IMR-90 (cell line): ENCODE results near the gene RNF166. TPM values are rescaled to one million over a fixed set of nuclear protein-coding genes. Genes with fewer than 3 reads are reported as not detected.

ENCODE experiments used
- ATAC-seq: fragments of 200-7000 bp; cut with Tn5 transposase; 2 replicates; pipeline ENCODE4 v1.9.1; 2020; ENCODE audit warnings: low read depth, mild to moderate bottlenecking, moderate library complexity
- BruUV-seq: library from RNA; stranded (reverse); fragments of 400-500 nt; replicated peaks from 2 replicates; lab custom pipeline; 2021; lab: Mats Ljungman, UMichigan
- CTCF ChIA-PET: fragments of 300-600 bp; formaldehyde crosslinking; extraction: SDS; loops from one replicate; lab custom pipeline; 2021; ENCODE audit warnings: antibody characterized with exemption; lab: Yijun Ruan, JAX
- POLR2A ChIA-PET: fragments of 300-600 bp; sonication (Branson Sonifier 250); formaldehyde crosslinking; loops from one replicate; lab custom pipeline; 2022; ENCODE audit warnings: antibody characterized with exemption; ENCODE audit not compliant: unreplicated experiment; lab: Charles Lee
- DNase-seq: peaks from one replicate; pipeline ENCODE4 v3.0.0; 2013
- H2AFZ ChIP-seq: replicated peaks from 2 replicates; pipeline ENCODE3; 2013; ENCODE audit warnings: low read length, mild to moderate bottlenecking; ENCODE audit not compliant: poor library complexity
- H2AK5ac ChIP-seq: 2 replicates; pipeline ENCODE4 v1.6.1; 2013; ENCODE audit warnings: low read depth, low read length, inconsistent platforms
- H2AK9ac ChIP-seq: replicated peaks from 2 replicates; pipeline ENCODE3; 2013; ENCODE audit warnings: mild to moderate bottlenecking, low read depth, low read length, moderate library complexity; ENCODE audit not compliant: poor library complexity
- H2BK120ac ChIP-seq: 2 replicates; pipeline ENCODE4 v1.6.1; 2013; ENCODE audit warnings: low read depth, low read length, inconsistent platforms
- H2BK15ac ChIP-seq: 3 replicates; pipeline ENCODE4 v1.6.1; 2013; ENCODE audit warnings: low read depth, low read length, inconsistent platforms
- H2BK20ac ChIP-seq: 2 replicates; pipeline ENCODE4 v1.6.1; 2013; ENCODE audit warnings: low read depth, mild to moderate bottlenecking, inconsistent platforms, low read length, moderate library complexity
- H2BK5ac ChIP-seq: 2 replicates; pipeline ENCODE4 v1.6.1; 2013; ENCODE audit warnings: mild to moderate bottlenecking, low read depth, low read length, inconsistent platforms; ENCODE audit not compliant: poor library complexity, severe bottlenecking
- H3K14ac ChIP-seq: replicated peaks from 2 replicates; pipeline ENCODE4 v1.6.1; 2013; ENCODE audit warnings: low read depth, low read length, inconsistent platforms
- H3K18ac ChIP-seq: 2 replicates; pipeline ENCODE4 v1.6.1; 2013; ENCODE audit warnings: low read depth, low read length, control low read depth
- H3K23ac ChIP-seq: 2 replicates; pipeline ENCODE4 v1.6.1; 2013; ENCODE audit warnings: low read depth, low read length, inconsistent platforms
- H3K27ac ChIP-seq: 2 replicates; pipeline ENCODE4 v1.5.1; 2013; ENCODE audit warnings: mild to moderate bottlenecking, control low read depth, low read length; ENCODE audit not compliant: insufficient read depth
- H3K27me3 ChIP-seq: 2 replicates; pipeline ENCODE4 v1.6.1; 2013; ENCODE audit warnings: low read length; ENCODE audit not compliant: control insufficient read depth, insufficient read depth
- H3K36me3 ChIP-seq: 2 replicates; pipeline ENCODE4 v1.6.1; 2013; ENCODE audit warnings: low read length, mixed read lengths; ENCODE audit not compliant: control insufficient read depth, insufficient read depth
- H3K4ac ChIP-seq: 2 replicates; pipeline ENCODE4 v1.6.1; 2013; ENCODE audit warnings: low read depth, low read length, inconsistent platforms
- H3K4me1 ChIP-seq: 2 replicates; pipeline ENCODE4 v1.6.1; 2013; ENCODE audit warnings: low read length, mixed read lengths; ENCODE audit not compliant: control insufficient read depth, insufficient read depth
- H3K4me2 ChIP-seq: 2 replicates; pipeline ENCODE4 v1.6.1; 2013; ENCODE audit warnings: low read depth, mild to moderate bottlenecking, control low read depth, low read length, moderate library complexity
- H3K4me3 ChIP-seq: 2 replicates; pipeline ENCODE4 v1.5.1; 2013; ENCODE audit warnings: low read depth, mild to moderate bottlenecking, control low read depth, low read length, moderate library complexity; ENCODE audit not compliant: insufficient read depth
- H3K56ac ChIP-seq: 2 replicates; pipeline ENCODE4 v1.6.1; 2013; ENCODE audit warnings: low read length, inconsistent platforms; ENCODE audit not compliant: insufficient read depth; ENCODE audit errors: extremely low read depth
- H3K79me1 ChIP-seq, 2 experiments: 2 replicates each; pipeline ENCODE4 v1.6.1; 2013; ENCODE audit warnings: low read length in 2 of 2, inconsistent platforms in 1 of 2, low read depth in 1 of 2
- H3K9ac ChIP-seq: 2 replicates; pipeline ENCODE4 v1.6.1; 2013; ENCODE audit warnings: low read depth, low read length, control low read depth
- H3K9me1 ChIP-seq: 2 replicates; pipeline ENCODE4 v1.6.1; 2013; ENCODE audit warnings: low read length, inconsistent platforms; ENCODE audit not compliant: insufficient read depth
- H3K9me3 ChIP-seq: 2 replicates; pipeline ENCODE4 v1.6.1; 2013; ENCODE audit warnings: low read length; ENCODE audit not compliant: control insufficient read depth, insufficient read depth
- H4K20me1 ChIP-seq: 2 replicates; pipeline ENCODE4 v1.6.1; 2013; ENCODE audit warnings: low read length, inconsistent platforms; ENCODE audit not compliant: insufficient read depth
- H4K5ac ChIP-seq: 2 replicates; pipeline ENCODE4 v1.6.1; 2013; ENCODE audit warnings: mild to moderate bottlenecking, low read depth, low read length, control low read depth
- H4K8ac ChIP-seq, 2 experiments: 2 replicates each; pipeline ENCODE4 v1.6.1; 2013; ENCODE audit warnings: low read depth in 2 of 2, low read length in 2 of 2, control low read depth in 1 of 2, inconsistent platforms in 1 of 2
- H4K91ac ChIP-seq: 2 replicates; pipeline ENCODE4 v1.6.1; 2013; ENCODE audit warnings: low read depth, low read length, inconsistent platforms; ENCODE audit not compliant: insufficient read depth
- BHLHE40 ChIP-seq: fragments of 150-350 bp; IDR thresholded peaks from 2 replicates; pipeline ENCODE4 v1.6.1; 2016; ENCODE audit warnings: mild to moderate bottlenecking, low read depth, low read length
- CEBPB ChIP-seq: IDR thresholded peaks from 2 replicates; pipeline ENCODE4 v1.6.1; 2012; ENCODE audit warnings: low read depth, low read length, improper control_type of control experiment
- CHD1 ChIP-seq: IDR thresholded peaks from 2 replicates; pipeline ENCODE4 v1.6.1; 2012; ENCODE audit warnings: low read depth, low read length, improper control_type of control experiment
- FOS ChIP-seq: fragments of 150-350 bp; IDR thresholded peaks from 2 replicates; pipeline ENCODE4 v1.6.1; 2016; ENCODE audit warnings: low read depth, low read length
- MAFK ChIP-seq: IDR thresholded peaks from 2 replicates; pipeline ENCODE4 v1.6.1; 2012; ENCODE audit warnings: low read depth, low read length, improper control_type of control experiment
- MAZ ChIP-seq: IDR thresholded peaks from 2 replicates; pipeline ENCODE4 v1.6.1; 2012; ENCODE audit warnings: low read depth, mild to moderate bottlenecking, low read length, improper control_type of control experiment, moderate library complexity, borderline replicate concordance
- MXI1 ChIP-seq: IDR thresholded peaks from 2 replicates; pipeline ENCODE4 v1.6.1; 2012; ENCODE audit warnings: low read depth, mild to moderate bottlenecking, low read length, moderate library complexity, borderline replicate concordance
- NFE2L2 ChIP-seq: fragments of 150-350 bp; IDR thresholded peaks from 2 replicates; pipeline ENCODE4 v1.6.1; 2016; ENCODE audit warnings: low read depth, mild to moderate bottlenecking, low read length
- POLR2A ChIP-seq: IDR thresholded peaks from 2 replicates; pipeline ENCODE4 v1.6.1; 2012; ENCODE audit warnings: mild to moderate bottlenecking, low read depth, low read length
- RAD21 ChIP-seq: IDR thresholded peaks from 2 replicates; pipeline ENCODE4 v1.6.1; 2012; ENCODE audit warnings: low read length, improper control_type of control experiment
- RCOR1 ChIP-seq: IDR thresholded peaks from 2 replicates; pipeline ENCODE4 v1.6.1; 2012; ENCODE audit warnings: mild to moderate bottlenecking, low read length, improper control_type of control experiment; ENCODE audit not compliant: insufficient replicate concordance
- RFX5 ChIP-seq: IDR thresholded peaks from 2 replicates; pipeline ENCODE4 v1.8.0; 2012; ENCODE audit warnings: low read depth, mild to moderate bottlenecking, low read length, moderate library complexity
- SMC3 ChIP-seq: fragments of 150-350 bp; IDR thresholded peaks from 2 replicates; pipeline ENCODE4 v1.6.1; 2016; ENCODE audit warnings: low read depth, mild to moderate bottlenecking, antibody characterized with exemption, low read length, moderate library complexity
- WGBS, 2 experiments: methylation state at CpG; one replicate each; pipeline versions ENCODE4 v1.1.5 to v1.1.7; 2013; ENCODE audit warnings: missing lambda C conversion rate in 2 of 2; ENCODE audit not compliant: insufficient read length in 1 of 2; ENCODE audit errors: extremely low coverage in 2 of 2; 5-methylcytosine and 5-hydroxymethylcytosine counted together
- dilution Hi-C: fragments of 300-500 bp; cut with HindIII; formaldehyde crosslinking; loops from one replicate; pipeline ENCODE4 v1.14.3; 2018; ENCODE audit warnings: low sequenced_read_pairs; ENCODE audit not compliant: unreplicated experiment
- in situ Hi-C: fragments of 300-500 bp; cut with MboI; formaldehyde crosslinking; loops from 3 replicates; pipeline ENCODE4 v1.14.3; 2019; ENCODE audit warnings: low sequenced_read_pairs, inconsistent platforms, mixed read lengths
- intact Hi-C: fragments of 100-400 bp; cut with micrococcal nuclease; formaldehyde crosslinking; loops from 2 replicates; pipeline ENCODE4 v1.10.0; 2022
- polyA plus RNA-seq, 3 experiments: library from polyadenylated mRNA; depleted of rRNA; stranded (reverse); fragments of >200 nt; gene quantifications; 2 replicates each; pipeline ENCODE4 v1.2.3, GENCODE V29; 2012; ENCODE audit warnings: low replicate concordance in 1 of 3
- total RNA-seq: library from RNA; depleted of rRNA; stranded (reverse); fragments of >200 nt; gene quantifications from 2 replicates; pipeline ENCODE4 v1.2.3, GENCODE V29; 2012
- TF ChIP-seq, protein P1 (sequence below): conservative IDR thresholded peaks from 2 replicates; pipeline ENCODE4 v1.5.1; 2012; ENCODE audit warnings: mild to moderate bottlenecking, low read depth, low read length, improper control_type of control experiment
- TF ChIP-seq, protein P2 (sequence below): fragments of 150-350 bp; IDR thresholded peaks from 2 replicates; pipeline ENCODE4 v1.6.1; 2016; ENCODE audit warnings: low read depth, mild to moderate bottlenecking, low read length, moderate library complexity, borderline replicate concordance
- TF ChIP-seq, protein P3 (sequence below): fragments of 150-350 bp; IDR thresholded peaks from 2 replicates; pipeline ENCODE4 v1.6.1; 2017; ENCODE audit warnings: mild to moderate bottlenecking, antibody characterized with exemption, low read length, low read depth

The RNF166 gene
- total and polyA plus RNA-seq, 2 of the 4 experiments (the other 2 are of a cell fraction), result 8.1 to 17.4 TPM

DNA sequence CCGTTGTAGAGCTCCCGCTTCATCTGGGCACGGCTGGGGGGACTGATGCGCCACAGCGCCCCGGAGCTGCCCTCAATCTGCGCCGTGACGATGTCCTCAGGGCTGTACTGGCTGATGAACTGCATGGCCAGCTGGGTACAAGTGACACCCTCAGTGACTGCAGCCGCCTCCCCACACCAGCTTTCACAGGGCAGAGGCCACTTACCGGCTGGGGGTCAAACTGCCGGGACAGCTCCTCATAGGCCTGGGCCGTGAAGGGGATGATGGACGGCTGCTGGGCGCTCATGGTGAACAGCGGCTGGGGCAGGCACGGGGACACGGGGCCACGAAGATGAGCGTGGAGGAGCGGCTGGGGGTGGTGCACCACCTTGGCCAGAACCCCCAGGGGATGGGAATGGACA, 10.4 kb upstream of the RNF166 start:
- H4K5ac ChIP-seq, result no peak overlapping the region
- dilution Hi-C loops, result no loop called here
- no peak overlapping the region for H3K4me3 ChIP-seq
- H2BK20ac ChIP-seq, result no peak overlapping the region
- CTCF ChIA-PET, result no interaction called here
- peaks cover 5 to 31% of the 10 kb centered on the region in 2 experiments; a peak in 3 of 4 replicates for H3K79me1 ChIP-seq
- no peak overlapping the region for H2BK120ac ChIP-seq
- no peak overlapping the region for H2BK15ac ChIP-seq
- no peak overlapping the region for H3K9ac ChIP-seq
- no peaks in the 10 kb centered on the region for H3K9me3 ChIP-seq
- TF ChIP-seq CHD1 (no peak), CEBPB (no peak), NFE2L2 (no peak), RCOR1 (no peak), POLR2A (no peak), BHLHE40 (no peak), FOS (no peak), MAZ (no peak), RFX5 (no peak), MXI1 (no peak), SMC3 (no peak), RAD21 (no peak), MAFK (no peak)
- TF ChIP-seq, protein P1, sequence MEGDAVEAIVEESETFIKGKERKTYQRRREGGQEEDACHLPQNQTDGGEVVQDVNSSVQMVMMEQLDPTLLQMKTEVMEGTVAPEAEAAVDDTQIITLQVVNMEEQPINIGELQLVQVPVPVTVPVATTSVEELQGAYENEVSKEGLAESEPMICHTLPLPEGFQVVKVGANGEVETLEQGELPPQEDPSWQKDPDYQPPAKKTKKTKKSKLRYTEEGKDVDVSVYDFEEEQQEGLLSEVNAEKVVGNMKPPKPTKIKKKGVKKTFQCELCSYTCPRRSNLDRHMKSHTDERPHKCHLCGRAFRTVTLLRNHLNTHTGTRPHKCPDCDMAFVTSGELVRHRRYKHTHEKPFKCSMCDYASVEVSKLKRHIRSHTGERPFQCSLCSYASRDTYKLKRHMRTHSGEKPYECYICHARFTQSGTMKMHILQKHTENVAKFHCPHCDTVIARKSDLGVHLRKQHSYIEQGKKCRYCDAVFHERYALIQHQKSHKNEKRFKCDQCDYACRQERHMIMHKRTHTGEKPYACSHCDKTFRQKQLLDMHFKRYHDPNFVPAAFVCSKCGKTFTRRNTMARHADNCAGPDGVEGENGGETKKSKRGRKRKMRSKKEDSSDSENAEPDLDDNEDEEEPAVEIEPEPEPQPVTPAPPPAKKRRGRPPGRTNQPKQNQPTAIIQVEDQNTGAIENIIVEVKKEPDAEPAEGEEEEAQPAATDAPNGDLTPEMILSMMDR, result no peak
- TF ChIP-seq, protein P2, sequence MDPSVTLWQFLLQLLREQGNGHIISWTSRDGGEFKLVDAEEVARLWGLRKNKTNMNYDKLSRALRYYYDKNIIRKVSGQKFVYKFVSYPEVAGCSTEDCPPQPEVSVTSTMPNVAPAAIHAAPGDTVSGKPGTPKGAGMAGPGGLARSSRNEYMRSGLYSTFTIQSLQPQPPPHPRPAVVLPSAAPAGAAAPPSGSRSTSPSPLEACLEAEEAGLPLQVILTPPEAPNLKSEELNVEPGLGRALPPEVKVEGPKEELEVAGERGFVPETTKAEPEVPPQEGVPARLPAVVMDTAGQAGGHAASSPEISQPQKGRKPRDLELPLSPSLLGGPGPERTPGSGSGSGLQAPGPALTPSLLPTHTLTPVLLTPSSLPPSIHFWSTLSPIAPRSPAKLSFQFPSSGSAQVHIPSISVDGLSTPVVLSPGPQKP, result no peak
- TF ChIP-seq, protein P3, sequence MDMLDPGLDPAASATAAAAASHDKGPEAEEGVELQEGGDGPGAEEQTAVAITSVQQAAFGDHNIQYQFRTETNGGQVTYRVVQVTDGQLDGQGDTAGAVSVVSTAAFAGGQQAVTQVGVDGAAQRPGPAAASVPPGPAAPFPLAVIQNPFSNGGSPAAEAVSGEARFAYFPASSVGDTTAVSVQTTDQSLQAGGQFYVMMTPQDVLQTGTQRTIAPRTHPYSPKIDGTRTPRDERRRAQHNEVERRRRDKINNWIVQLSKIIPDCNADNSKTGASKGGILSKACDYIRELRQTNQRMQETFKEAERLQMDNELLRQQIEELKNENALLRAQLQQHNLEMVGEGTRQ, result no peak
- H4K91ac ChIP-seq, result no peak overlapping the region
- ATAC-seq (no peak), DNase-seq (no peak)
- no peak overlapping the region for H3K4me2 ChIP-seq
- no peak overlapping the region for H3K18ac ChIP-seq
- peaks cover 80% of the 10 kb centered on the region for H3K36me3 ChIP-seq
- peaks cover 33% of the 10 kb centered on the region for H4K20me1 ChIP-seq
- H2AK5ac ChIP-seq, result no peak overlapping the region
- no peak overlapping the region for H3K4ac ChIP-seq
- H3K27ac ChIP-seq, result no peak overlapping the region
- no peaks in the 10 kb centered on the region for H3K27me3 ChIP-seq
- in situ Hi-C loops, result no loop called here
- no peak overlapping the region for H2BK5ac ChIP-seq
- no peak overlapping the region for H3K14ac ChIP-seq
- H2AK9ac ChIP-seq, result no peak overlapping the region
- no TSS peak for BruUV-seq
- intact Hi-C loops, result no loop called here
- no peak overlapping the region for H3K56ac ChIP-seq
- POLR2A ChIA-PET, result no interaction called here
- H3K23ac ChIP-seq, result no peak overlapping the region
- no peaks in the 10 kb centered on the region for H3K4me1 ChIP-seq
- 90% methylated on average over 18 of the region's 21 CpGs; no CpG with 5 or more reads in 1 of the 2 experiments for WGBS, 2 experiments
- H2AFZ ChIP-seq, result no peak overlapping the region
- no peak overlapping the region for H4K8ac ChIP-seq
- no peaks in the 10 kb centered on the region for H3K9me1 ChIP-seq
